ENCODE data around the gene MPEG1. TPM values are rescaled to one million over a fixed set of nuclear protein-coding genes. Genes with fewer than 3 reads are reported as not detected.

Gene MPEG1
- total RNA-seq, 4 donors from 2014 or later = 3.5 to 51.2 (median 6.0) TPM

DNA sequence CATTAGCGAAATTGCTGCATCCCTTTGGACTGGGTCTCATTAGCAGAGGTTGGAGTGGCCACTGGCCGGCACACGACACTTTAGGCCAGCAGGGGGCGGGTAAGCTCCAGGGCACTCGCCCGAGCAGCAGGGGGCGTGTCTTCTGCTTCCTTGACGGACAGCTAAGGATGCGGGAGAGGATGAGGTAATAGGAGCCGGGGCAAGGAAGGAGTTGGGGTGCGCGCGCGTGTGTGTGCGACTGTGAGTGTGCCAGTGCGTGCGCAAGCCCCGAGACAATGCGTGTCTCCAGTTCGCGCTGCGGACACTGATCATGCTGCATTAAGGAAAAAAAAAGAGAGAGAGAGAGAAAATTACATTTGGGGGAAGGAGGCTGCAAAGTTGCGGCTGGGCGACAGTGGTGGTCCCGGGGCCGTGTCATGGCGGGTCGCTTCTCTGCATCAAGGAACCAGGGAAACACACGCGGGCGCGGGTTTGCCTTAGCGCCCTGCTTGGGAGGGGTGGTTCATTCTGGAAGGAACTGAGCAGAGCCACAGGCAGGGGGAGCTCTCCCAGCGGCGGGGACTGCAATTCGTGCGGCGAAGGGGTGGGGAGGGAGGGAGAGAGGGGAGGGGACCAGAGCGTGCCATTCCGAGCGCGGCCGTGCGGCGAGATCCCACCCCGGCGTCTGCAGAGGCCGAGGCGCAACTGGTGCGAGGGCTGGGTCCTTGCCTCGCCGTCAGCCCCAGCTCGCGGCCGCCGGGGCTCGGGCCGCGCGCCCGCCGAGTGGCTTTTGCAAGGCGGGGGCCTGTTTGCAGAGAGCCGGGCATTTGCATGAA is 41.0 kb downstream of the MPEG1 start, which contains the start of gene DTX4:
DTX4 (plus strand) TSS at position 625 of the 815 bp plus-strand sequence. CDS start 464 bp downstream, outside the sequence.
- Histone ChIP-seq H3K27ac (peak within 1 kb of the TSS; percentile 69 to 95 (median 88)), H3K9me3 (no peaks in the 10 kb centered on the region), H3K36me3 (no peaks in the 10 kb centered on the region), H3K4me1 (peaks cover 0 to 26% (median 6%) of the 10 kb centered on the region in 4 donors), H3K4me3 (peak within 1 kb of the TSS; percentile 79 to 93 (median 88)), H3K27me3 (no peaks in the 10 kb centered on the region)
- TF ChIP-seq POLR2A (IDR thresholded peaks at IDR 0.05) = peak in 1 of 2 donors; percentile 41
- TF ChIP-seq, protein P1, sequence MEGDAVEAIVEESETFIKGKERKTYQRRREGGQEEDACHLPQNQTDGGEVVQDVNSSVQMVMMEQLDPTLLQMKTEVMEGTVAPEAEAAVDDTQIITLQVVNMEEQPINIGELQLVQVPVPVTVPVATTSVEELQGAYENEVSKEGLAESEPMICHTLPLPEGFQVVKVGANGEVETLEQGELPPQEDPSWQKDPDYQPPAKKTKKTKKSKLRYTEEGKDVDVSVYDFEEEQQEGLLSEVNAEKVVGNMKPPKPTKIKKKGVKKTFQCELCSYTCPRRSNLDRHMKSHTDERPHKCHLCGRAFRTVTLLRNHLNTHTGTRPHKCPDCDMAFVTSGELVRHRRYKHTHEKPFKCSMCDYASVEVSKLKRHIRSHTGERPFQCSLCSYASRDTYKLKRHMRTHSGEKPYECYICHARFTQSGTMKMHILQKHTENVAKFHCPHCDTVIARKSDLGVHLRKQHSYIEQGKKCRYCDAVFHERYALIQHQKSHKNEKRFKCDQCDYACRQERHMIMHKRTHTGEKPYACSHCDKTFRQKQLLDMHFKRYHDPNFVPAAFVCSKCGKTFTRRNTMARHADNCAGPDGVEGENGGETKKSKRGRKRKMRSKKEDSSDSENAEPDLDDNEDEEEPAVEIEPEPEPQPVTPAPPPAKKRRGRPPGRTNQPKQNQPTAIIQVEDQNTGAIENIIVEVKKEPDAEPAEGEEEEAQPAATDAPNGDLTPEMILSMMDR (IDR thresholded peaks at IDR 0.05) = peak; percentile 79 to 99 (median 96)
- peak; percentile 94 to 97 (median 95) for DNase-seq

DNA sequence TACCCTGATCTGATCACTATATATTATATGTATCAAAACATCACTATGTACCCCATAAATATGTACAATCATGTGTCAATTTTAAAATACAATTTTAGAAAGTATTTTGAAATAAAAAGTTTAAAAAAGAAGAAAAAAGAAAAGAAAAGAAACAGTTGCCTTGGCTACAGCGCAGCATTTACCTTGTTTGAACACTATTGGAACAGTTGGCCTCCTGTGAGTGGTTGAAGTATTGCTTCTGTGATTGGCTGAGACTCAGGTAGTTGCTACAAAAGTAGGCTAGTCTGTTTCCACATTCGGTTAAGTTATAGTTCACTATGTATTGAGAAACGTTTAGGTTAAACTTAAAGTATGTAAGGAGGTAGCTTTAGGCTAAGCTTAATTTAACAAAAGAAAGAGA is 48.7 kb downstream of the MPEG1 start:
- Histone ChIP-seq H3K27ac (no peak overlapping the region), H3K9me3 (no peaks in the 10 kb centered on the region), H3K36me3 (no peaks in the 10 kb centered on the region), H3K27me3 (no peaks in the 10 kb centered on the region), H3K4me3 (no peak overlapping the region), H3K4me1 (no peaks in the 10 kb centered on the region)
- TF ChIP-seq POLR2A (IDR thresholded peaks at IDR 0.05) = no peak
- TF ChIP-seq, protein P1 (IDR thresholded peaks at IDR 0.05) = no peak
- DNase-seq = no peak

Small RNA genes within 50 kb of the gene (small RNA-seq; reads per million reads assigned to genes)
- gene RN7SL42P = 0 reads per million in 2 donors

Other genes starting within 250 kb of the MPEG1 start
- not detected for gene GLYATL1B, start 126.6 kb downstream of the MPEG1 start, total RNA-seq
- gene FAM111B, start 105.7 kb downstream of the MPEG1 start, total RNA-seq = 1 to 10 TPM; 1.8 to 6.0 (median 4.7) TPM
- gene FAM111A, start 70.1 kb downstream of the MPEG1 start, total RNA-seq = 10 to 100 TPM; 43.0 to 96.6 (median 68.5) TPM
- gene DTX4, start 40.8 kb downstream of the MPEG1 start, total RNA-seq = 10 to 100 TPM; 41.3 to 93.8 (median 60.9) TPM
- gene OR5AN1, start 146.0 kb upstream of the MPEG1 start, total RNA-seq = not detected
- gene OR5A2, start 213.5 kb upstream of the MPEG1 start, total RNA-seq = not detected
- gene OR5A1, start 223.5 kb upstream of the MPEG1 start, total RNA-seq = not detected
- not detected for gene OR4D6, start 244.0 kb upstream of the MPEG1 start, total RNA-seq

Data from Peyer's patch (tissue), 4 donors.